Loucy (cell line): Measurements from ENCODE around the gene HOXD12.

Source experiments
- EZH2phosphoT487 ChIP-seq: fragments of 200-600 bp; IDR thresholded peaks from 2 replicates; pipeline ENCODE4 v1.6.1; 2018; ENCODE audit warnings: antibody characterized with exemption, mild to moderate bottlenecking, moderate library complexity, borderline replicate concordance
- TF ChIP-seq, protein P1 (sequence below): fragments of 200-600 bp; sonication (generic); conservative IDR thresholded peaks from 2 replicates; pipeline ENCODE4 v1.5.1; 2014; ENCODE audit warnings: mild to moderate bottlenecking, antibody characterized with exemption, low read length

GRCh38 chr2:176138526-176138922 is 38.9 kb downstream of the HOXD12 start:
- TF ChIP-seq, protein P1, sequence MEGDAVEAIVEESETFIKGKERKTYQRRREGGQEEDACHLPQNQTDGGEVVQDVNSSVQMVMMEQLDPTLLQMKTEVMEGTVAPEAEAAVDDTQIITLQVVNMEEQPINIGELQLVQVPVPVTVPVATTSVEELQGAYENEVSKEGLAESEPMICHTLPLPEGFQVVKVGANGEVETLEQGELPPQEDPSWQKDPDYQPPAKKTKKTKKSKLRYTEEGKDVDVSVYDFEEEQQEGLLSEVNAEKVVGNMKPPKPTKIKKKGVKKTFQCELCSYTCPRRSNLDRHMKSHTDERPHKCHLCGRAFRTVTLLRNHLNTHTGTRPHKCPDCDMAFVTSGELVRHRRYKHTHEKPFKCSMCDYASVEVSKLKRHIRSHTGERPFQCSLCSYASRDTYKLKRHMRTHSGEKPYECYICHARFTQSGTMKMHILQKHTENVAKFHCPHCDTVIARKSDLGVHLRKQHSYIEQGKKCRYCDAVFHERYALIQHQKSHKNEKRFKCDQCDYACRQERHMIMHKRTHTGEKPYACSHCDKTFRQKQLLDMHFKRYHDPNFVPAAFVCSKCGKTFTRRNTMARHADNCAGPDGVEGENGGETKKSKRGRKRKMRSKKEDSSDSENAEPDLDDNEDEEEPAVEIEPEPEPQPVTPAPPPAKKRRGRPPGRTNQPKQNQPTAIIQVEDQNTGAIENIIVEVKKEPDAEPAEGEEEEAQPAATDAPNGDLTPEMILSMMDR, result no peak
- TF ChIP-seq EZH2phosphoT487, result no peak
